OCI-LY1 (cell line): Measurements from ENCODE around the gene ADCY9.

ENCODE experiments used
- H2AFZ ChIP-seq: fragments of 200-600 bp; sonication (generic), shearing (Covaris generic); 2 replicates; pipeline ENCODE4 v1.6.0; 2014; ENCODE audit warnings: antibody characterized with exemption, mild to moderate bottlenecking, low read length
- H3F3A ChIP-seq: fragments of 200-600 bp; sonication (generic), shearing (Covaris generic); 2 replicates; pipeline ENCODE4 v1.6.0; 2014; ENCODE audit warnings: mild to moderate bottlenecking, antibody characterized with exemption, low read length, moderate library complexity; ENCODE audit not compliant: insufficient read depth
- H3K27ac ChIP-seq: fragments of 200-600 bp; sonication (generic); 2 replicates; pipeline ENCODE4 v1.5.1; 2014; ENCODE audit warnings: low read length, mixed run types, mild to moderate bottlenecking, low read depth; ENCODE audit not compliant: poor library complexity, severe bottlenecking
- H3K27me3 ChIP-seq: fragments of 200-600 bp; sonication (generic); 2 replicates; pipeline ENCODE4 v1.6.0; 2014; ENCODE audit warnings: antibody characterized with exemption, mild to moderate bottlenecking, low read length, moderate library complexity; ENCODE audit not compliant: insufficient read depth
- H3K36me3 ChIP-seq: fragments of 200-600 bp; sonication (generic); 2 replicates; pipeline ENCODE4 v1.6.1; 2014; ENCODE audit warnings: mild to moderate bottlenecking, antibody characterized with exemption, low read length, moderate library complexity, mixed read lengths; ENCODE audit not compliant: insufficient read depth
- H3K4me1 ChIP-seq: fragments of 200-600 bp; sonication (generic); 2 replicates; pipeline ENCODE4 v1.5.1; 2014; ENCODE audit warnings: mild to moderate bottlenecking, low read length, moderate library complexity; ENCODE audit not compliant: insufficient read depth, severe bottlenecking
- H3K4me2 ChIP-seq: fragments of 200-600 bp; sonication (generic), shearing (Covaris generic); 2 replicates; pipeline ENCODE4 v1.6.1; 2014; ENCODE audit warnings: low read length
- H3K4me3 ChIP-seq: fragments of 200-600 bp; sonication (generic); 2 replicates; pipeline ENCODE4 v1.5.1; 2014; ENCODE audit warnings: low read length, low read depth, mild to moderate bottlenecking, mixed read lengths; ENCODE audit not compliant: poor library complexity, severe bottlenecking
- H3K79me2 ChIP-seq: fragments of 200-600 bp; shearing (Covaris generic); 2 replicates; pipeline ENCODE4 v1.6.1; 2016; ENCODE audit warnings: mixed run types, low read length, mixed read lengths; ENCODE audit not compliant: insufficient read depth
- H3K9ac ChIP-seq: fragments of 200-600 bp; sonication (generic), shearing (Covaris generic); 2 replicates; pipeline ENCODE4 v1.6.1; 2014; ENCODE audit warnings: mild to moderate bottlenecking, low read length, mixed read lengths
- H3K9me2 ChIP-seq: fragments of 200-600 bp; sonication (generic), shearing (Covaris generic); 2 replicates; pipeline ENCODE4 v1.6.1; 2014; ENCODE audit warnings: low read depth, mild to moderate bottlenecking, low read length, mixed read lengths
- H3K9me3 ChIP-seq: fragments of 200-600 bp; shearing (Covaris generic); 2 replicates; pipeline ENCODE4 v1.6.1; 2014; ENCODE audit warnings: low read length, mixed read lengths
- H4K20me1 ChIP-seq: fragments of 200-600 bp; sonication (generic), shearing (Covaris generic); 2 replicates; pipeline ENCODE4 v1.6.0; 2016; ENCODE audit warnings: mild to moderate bottlenecking, low read length; ENCODE audit not compliant: insufficient read depth
- EZH2 ChIP-seq: fragments of 200-600 bp; sonication (generic), shearing (Covaris generic); IDR thresholded peaks from 2 replicates; pipeline ENCODE4 v1.8.0; 2017; ENCODE audit warnings: borderline replicate concordance, mixed run types, mild to moderate bottlenecking, antibody characterized with exemption, low read length, moderate library complexity, mixed read lengths
- TF ChIP-seq, protein P1 (sequence below): fragments of 200-600 bp; sonication (generic), shearing (Covaris generic); IDR thresholded peaks from 2 replicates; pipeline ENCODE4 v1.5.1; 2017; ENCODE audit warnings: mild to moderate bottlenecking, antibody characterized with exemption, low read length, moderate library complexity, mixed read lengths

ADCY9 gene

DNA sequence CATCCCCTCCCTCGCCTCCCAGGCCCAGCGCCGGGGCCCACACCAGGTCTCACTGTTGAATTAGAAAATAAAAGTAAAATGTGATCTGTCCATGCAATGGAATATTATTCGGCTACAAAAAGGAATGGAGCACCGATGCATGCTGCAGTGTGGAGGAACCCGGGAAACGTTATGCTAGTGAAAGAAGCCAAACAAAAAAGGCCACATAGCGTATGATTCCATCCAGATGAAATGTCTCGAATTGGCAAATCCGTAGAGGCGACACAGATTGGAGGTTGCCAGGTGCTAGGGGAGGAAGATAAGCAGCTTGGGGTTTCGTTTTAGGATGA lies 972 bp upstream of the ADCY9 start:
- peak overlapping the region; percentile 68; the same call in 1 of the 2 replicates for H3K9ac ChIP-seq
- H2AFZ ChIP-seq, result no peak overlapping the region
- TF ChIP-seq, protein P1, sequence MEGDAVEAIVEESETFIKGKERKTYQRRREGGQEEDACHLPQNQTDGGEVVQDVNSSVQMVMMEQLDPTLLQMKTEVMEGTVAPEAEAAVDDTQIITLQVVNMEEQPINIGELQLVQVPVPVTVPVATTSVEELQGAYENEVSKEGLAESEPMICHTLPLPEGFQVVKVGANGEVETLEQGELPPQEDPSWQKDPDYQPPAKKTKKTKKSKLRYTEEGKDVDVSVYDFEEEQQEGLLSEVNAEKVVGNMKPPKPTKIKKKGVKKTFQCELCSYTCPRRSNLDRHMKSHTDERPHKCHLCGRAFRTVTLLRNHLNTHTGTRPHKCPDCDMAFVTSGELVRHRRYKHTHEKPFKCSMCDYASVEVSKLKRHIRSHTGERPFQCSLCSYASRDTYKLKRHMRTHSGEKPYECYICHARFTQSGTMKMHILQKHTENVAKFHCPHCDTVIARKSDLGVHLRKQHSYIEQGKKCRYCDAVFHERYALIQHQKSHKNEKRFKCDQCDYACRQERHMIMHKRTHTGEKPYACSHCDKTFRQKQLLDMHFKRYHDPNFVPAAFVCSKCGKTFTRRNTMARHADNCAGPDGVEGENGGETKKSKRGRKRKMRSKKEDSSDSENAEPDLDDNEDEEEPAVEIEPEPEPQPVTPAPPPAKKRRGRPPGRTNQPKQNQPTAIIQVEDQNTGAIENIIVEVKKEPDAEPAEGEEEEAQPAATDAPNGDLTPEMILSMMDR, result no peak
- TF ChIP-seq EZH2, result no peak
- H3K9me2 ChIP-seq, result no peaks in the 10 kb centered on the region
- H3K4me2 ChIP-seq, result peak overlapping the region; percentile 79; the same call in 1 of the 2 replicates
- no peaks in the 10 kb centered on the region for H3K36me3 ChIP-seq
- H3K4me1 ChIP-seq, result peaks cover 23% of the 10 kb centered on the region
- no peaks in the 10 kb centered on the region for H3K27me3 ChIP-seq
- no peaks in the 10 kb centered on the region for H3K9me3 ChIP-seq
- H4K20me1 ChIP-seq, result no peaks in the 10 kb centered on the region
- no peak overlapping the region for H3K27ac ChIP-seq
- no peaks in the 10 kb centered on the region for H3F3A ChIP-seq
- H3K79me2 ChIP-seq, result no peaks in the 10 kb centered on the region
- peak overlapping the region; percentile 63 for H3K4me3 ChIP-seq

DNA sequence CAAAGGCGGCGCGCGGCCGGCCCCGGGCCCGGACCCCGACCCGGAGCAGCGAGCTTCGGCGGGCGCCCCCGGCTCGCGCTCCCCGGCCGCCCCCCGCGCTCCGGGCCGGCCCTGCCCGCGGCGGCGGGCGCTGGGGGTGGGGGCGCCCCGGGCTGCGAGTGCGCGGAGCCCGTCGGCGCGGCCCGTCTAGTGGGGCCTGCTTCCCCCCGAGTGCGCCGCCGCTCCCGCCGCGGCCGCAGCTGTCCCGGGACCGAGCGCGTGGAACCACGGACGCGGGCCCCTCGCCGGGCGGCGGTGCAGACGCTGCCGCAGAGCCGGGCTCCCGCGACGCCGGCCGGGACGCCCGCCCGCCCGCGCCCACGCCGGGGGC lies 308 bp downstream of the ADCY9 start:
- Histone ChIP-seq H4K20me1 (no peaks in the 10 kb centered on the region), H3K36me3 (no peaks in the 10 kb centered on the region), H3K27ac (no peak overlapping the region), H3K27me3 (no peaks in the 10 kb centered on the region), H3K4me1 (peaks cover 26% of the 10 kb centered on the region), H3K9me2 (no peaks in the 10 kb centered on the region), H3K9me3 (no peaks in the 10 kb centered on the region), H3F3A (no peaks in the 10 kb centered on the region), H3K4me2 (no peak overlapping the region; the same call in 1 of the 2 replicates), H3K9ac (no peak overlapping the region), H3K4me3 (peak overlapping the region; percentile 55), H2AFZ (no peak overlapping the region), H3K79me2 (no peaks in the 10 kb centered on the region)
- TF ChIP-seq EZH2, result no peak
- TF ChIP-seq, protein P1, result no peak

DNA sequence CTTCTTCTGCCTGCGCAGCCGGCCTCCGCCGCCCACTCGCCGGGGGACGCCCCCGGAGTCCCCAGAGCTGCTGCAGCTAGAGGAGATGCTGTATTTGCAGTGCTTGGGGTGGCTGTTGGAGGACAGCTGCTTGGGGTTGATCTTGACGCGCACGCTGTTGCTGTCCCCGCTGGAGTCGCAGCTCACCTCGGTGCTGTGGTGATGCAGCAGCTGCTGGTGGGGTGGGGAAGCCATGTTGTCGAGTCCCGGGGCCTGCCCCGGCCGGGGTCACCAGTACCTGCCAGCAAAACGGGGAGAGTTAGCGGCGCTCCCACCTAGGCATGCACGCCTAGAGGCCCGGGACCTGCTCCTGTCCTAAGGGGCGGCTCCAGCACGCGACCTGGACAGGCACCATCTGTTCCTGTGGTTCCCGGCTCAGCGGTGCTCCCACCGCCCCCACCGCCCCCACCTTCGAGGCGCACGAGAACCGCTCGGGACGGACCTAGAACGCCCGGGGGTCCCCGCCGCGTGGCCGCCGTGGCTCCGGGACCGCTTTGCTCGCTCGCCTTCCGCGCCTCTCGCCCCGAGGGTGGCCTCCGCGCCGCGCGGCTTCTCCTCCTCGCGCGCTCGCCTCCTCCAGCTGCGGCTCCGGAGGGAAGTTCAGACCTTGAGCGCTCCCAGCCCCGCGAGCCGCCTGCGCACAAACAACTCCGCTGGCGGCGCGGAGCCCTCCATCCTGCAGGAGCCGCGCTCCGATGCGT lies 863 bp downstream of the ADCY9 start:
- TF ChIP-seq EZH2, result no peak
- TF ChIP-seq, protein P1, result no peak
- Histone ChIP-seq H3K9ac (peak overlapping the region; percentile 34; the same call in 1 of the 2 replicates), H3K4me2 (peak overlapping the region; percentile 64), H3K9me3 (no peaks in the 10 kb centered on the region), H3K36me3 (no peaks in the 10 kb centered on the region), H3K4me1 (peaks cover 26% of the 10 kb centered on the region), H3F3A (no peaks in the 10 kb centered on the region), H3K4me3 (peak overlapping the region; percentile 55), H3K79me2 (no peaks in the 10 kb centered on the region), H3K27me3 (no peaks in the 10 kb centered on the region), H3K27ac (no peak overlapping the region), H2AFZ (no peak overlapping the region), H4K20me1 (no peaks in the 10 kb centered on the region), H3K9me2 (no peaks in the 10 kb centered on the region)
